IPS-20b (cell line): ENCODE measurements around the gene PRKCA.

Experiments
- H3K27ac ChIP-seq: one replicate; pipeline ENCODE4 v1.5.1; 2013; ENCODE audit warnings: low read length
- H3K27me3 ChIP-seq: 2 replicates; pipeline ENCODE4 v1.6.1; 2013; ENCODE audit warnings: mild to moderate bottlenecking, low read length, inconsistent platforms; ENCODE audit not compliant: insufficient read depth
- H3K36me3 ChIP-seq: 2 replicates; pipeline ENCODE4 v1.6.1; 2013; ENCODE audit warnings: low read depth, mild to moderate bottlenecking, inconsistent platforms, low read length, moderate library complexity; ENCODE audit not compliant: insufficient read depth
- H3K4me1 ChIP-seq: 2 replicates; pipeline ENCODE4 v1.6.1; 2013; ENCODE audit warnings: mild to moderate bottlenecking, control low read depth, inconsistent platforms, low read length, moderate library complexity; ENCODE audit not compliant: insufficient read depth
- H3K4me3 ChIP-seq: 2 replicates; pipeline ENCODE4 v1.5.1; 2013; ENCODE audit warnings: mild to moderate bottlenecking, low read length, inconsistent platforms
- H3K9ac ChIP-seq: 2 replicates; pipeline ENCODE4 v1.6.1; 2013; ENCODE audit warnings: low read depth, mild to moderate bottlenecking, inconsistent platforms, low read length, moderate library complexity
- H3K9me3 ChIP-seq: 2 replicates; pipeline ENCODE4 v1.6.1; 2013; ENCODE audit warnings: mild to moderate bottlenecking, low read depth, low read length, inconsistent platforms; ENCODE audit not compliant: insufficient read depth

Gene PRKCA

GRCh38 chr17:66551839-66552238 lies 249.4 kb downstream of the PRKCA start:
- no peak overlapping the region for H3K9ac ChIP-seq
- no peaks in the 10 kb centered on the region for H3K27me3 ChIP-seq
- H3K4me3 ChIP-seq = no peak overlapping the region
- H3K9me3 ChIP-seq = no peaks in the 10 kb centered on the region
- peaks cover 28% of the 10 kb centered on the region for H3K4me1 ChIP-seq
- no peaks in the 10 kb centered on the region for H3K36me3 ChIP-seq
- no peak overlapping the region for H3K27ac ChIP-seq

- Histone ChIP-seq H3K27me3 (no peaks in the 10 kb centered on the region), H3K9ac (no peak overlapping the region), H3K9me3 (no peaks in the 10 kb centered on the region), H3K4me1 (peaks cover 28% of the 10 kb centered on the region), H3K36me3 (no peaks in the 10 kb centered on the region), H3K4me3 (no peak overlapping the region), H3K27ac (no peak overlapping the region)
These were observed 250.0 kb downstream of the PRKCA start for GRCh38 chr17:66552371-66552770.

DNA sequence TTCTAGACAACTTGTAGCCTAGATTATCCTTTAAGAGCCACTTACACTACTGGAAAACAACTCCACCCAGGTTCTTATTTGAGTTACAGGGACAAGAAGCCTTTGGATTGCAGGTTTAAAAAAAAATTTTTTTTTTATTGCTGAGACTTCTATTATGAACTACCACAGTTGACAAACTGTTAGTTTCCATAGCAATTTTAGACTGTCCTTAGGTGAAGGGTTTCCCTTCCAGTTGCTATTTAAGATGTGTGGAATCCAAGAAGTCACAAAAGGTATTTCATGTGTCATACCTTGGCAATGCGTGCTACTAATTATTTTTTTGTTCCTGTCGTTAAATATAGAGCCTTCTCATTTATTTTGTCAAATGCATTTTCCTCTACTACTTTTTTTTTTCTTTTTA lies 253.2 kb downstream of the PRKCA start:
- H3K4me3 ChIP-seq = no peak overlapping the region
- H3K36me3 ChIP-seq = no peaks in the 10 kb centered on the region
- no peak overlapping the region for H3K9ac ChIP-seq
- H3K27me3 ChIP-seq = no peaks in the 10 kb centered on the region
- peaks cover 6% of the 10 kb centered on the region for H3K4me1 ChIP-seq
- no peak overlapping the region for H3K27ac ChIP-seq
- peaks cover 2% of the 10 kb centered on the region for H3K9me3 ChIP-seq

- peaks cover 8% of the 10 kb centered on the region for H3K9me3 ChIP-seq
- no peak overlapping the region for H3K4me3 ChIP-seq
- no peak overlapping the region for H3K27ac ChIP-seq
- H3K27me3 ChIP-seq = no peaks in the 10 kb centered on the region
- peaks cover 4% of the 10 kb centered on the region; the same call in 1 of the 2 replicates for H3K4me1 ChIP-seq
- no peak overlapping the region for H3K9ac ChIP-seq
- H3K36me3 ChIP-seq = no peaks in the 10 kb centered on the region
These were observed 254.8 kb downstream of the PRKCA start for GRCh38 chr17:66557200-66557599.

DNA sequence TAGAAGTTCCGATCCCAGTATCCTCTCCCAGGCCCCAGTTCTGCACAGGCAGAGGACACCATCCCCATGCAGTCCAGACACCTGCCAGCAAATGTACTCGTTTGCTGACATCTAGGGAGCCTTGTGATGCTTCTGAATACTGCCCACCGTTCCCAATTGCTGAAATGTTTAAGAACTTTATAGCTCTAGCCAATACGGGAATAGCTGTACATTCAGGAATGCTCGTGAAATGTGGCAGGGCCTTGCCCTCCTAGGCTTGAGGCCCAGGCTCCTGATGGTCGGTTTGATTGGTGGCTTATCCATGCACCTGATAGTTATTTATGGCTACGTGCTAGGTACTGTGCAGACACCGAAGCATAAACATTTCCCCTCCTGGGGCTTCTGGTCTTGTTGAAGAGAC lies 255.5 kb downstream of the PRKCA start:
- no peaks in the 10 kb centered on the region for H3K27me3 ChIP-seq
- H3K36me3 ChIP-seq = no peaks in the 10 kb centered on the region
- peaks cover 4% of the 10 kb centered on the region; the same call in 1 of the 2 replicates for H3K4me1 ChIP-seq
- H3K27ac ChIP-seq = no peak overlapping the region
- peaks cover 8% of the 10 kb centered on the region for H3K9me3 ChIP-seq
- H3K4me3 ChIP-seq = no peak overlapping the region
- no peak overlapping the region for H3K9ac ChIP-seq

DNA sequence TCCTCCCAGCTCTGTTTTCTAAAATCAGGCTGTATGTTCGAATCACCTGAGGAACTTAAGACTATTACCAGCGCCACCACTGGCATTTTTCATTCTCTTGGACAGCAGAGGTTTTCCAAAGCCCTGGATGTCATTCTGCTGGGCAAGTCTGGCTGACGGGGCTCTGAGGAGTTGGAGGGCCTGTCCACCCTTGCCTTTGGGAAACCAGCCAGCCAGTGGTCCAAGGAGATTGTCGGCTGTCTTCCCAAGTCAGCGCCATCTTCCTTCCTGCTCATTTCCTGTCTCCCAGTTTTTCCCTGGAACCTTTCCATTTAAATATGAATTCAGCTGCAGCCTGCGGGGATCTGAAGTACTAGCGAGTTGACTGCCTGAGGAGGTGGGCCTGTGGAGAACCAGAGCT lies 258.3 kb downstream of the PRKCA start:
- Histone ChIP-seq H3K4me3 (no peak overlapping the region), H3K9me3 (peaks cover 8% of the 10 kb centered on the region), H3K4me1 (peaks cover 12% of the 10 kb centered on the region), H3K9ac (no peak overlapping the region), H3K36me3 (no peaks in the 10 kb centered on the region), H3K27me3 (no peaks in the 10 kb centered on the region), H3K27ac (no peak overlapping the region)

DNA sequence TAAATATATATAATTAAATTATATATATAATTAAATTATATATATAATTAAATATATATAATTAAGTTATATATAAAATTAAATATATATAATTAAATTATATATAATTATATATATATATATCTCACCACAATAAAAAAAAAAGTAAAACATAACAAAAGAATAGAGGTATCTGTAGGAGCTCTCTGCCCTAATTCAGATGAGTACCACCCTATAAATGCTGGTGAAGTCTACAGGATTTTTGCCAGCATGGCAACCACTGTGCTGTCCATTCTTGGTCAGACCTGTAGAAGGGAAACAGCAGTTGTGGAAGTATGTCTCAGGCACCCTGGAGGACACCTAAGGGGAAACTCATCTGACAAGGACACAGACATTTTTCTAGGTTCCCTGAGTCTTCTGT lies 259.7 kb downstream of the PRKCA start:
- H3K4me3 ChIP-seq = no peak overlapping the region
- no peaks in the 10 kb centered on the region for H3K27me3 ChIP-seq
- no peak overlapping the region for H3K9ac ChIP-seq
- H3K36me3 ChIP-seq = no peaks in the 10 kb centered on the region
- H3K27ac ChIP-seq = no peak overlapping the region
- peaks cover 25% of the 10 kb centered on the region for H3K4me1 ChIP-seq
- peaks cover 8% of the 10 kb centered on the region for H3K9me3 ChIP-seq

- Histone ChIP-seq H3K36me3 (no peaks in the 10 kb centered on the region), H3K4me1 (peaks cover 29% of the 10 kb centered on the region), H3K27ac (peak overlapping the region; percentile 15), H3K4me3 (peak overlapping the region; percentile 17; the same call in 1 of the 2 replicates), H3K9ac (peak overlapping the region; percentile 18; the same call in 1 of the 2 replicates), H3K27me3 (no peaks in the 10 kb centered on the region), H3K9me3 (peaks cover 8% of the 10 kb centered on the region)
These were observed 262.6 kb downstream of the PRKCA start for GRCh38 chr17:66564992-66565465.

DNA sequence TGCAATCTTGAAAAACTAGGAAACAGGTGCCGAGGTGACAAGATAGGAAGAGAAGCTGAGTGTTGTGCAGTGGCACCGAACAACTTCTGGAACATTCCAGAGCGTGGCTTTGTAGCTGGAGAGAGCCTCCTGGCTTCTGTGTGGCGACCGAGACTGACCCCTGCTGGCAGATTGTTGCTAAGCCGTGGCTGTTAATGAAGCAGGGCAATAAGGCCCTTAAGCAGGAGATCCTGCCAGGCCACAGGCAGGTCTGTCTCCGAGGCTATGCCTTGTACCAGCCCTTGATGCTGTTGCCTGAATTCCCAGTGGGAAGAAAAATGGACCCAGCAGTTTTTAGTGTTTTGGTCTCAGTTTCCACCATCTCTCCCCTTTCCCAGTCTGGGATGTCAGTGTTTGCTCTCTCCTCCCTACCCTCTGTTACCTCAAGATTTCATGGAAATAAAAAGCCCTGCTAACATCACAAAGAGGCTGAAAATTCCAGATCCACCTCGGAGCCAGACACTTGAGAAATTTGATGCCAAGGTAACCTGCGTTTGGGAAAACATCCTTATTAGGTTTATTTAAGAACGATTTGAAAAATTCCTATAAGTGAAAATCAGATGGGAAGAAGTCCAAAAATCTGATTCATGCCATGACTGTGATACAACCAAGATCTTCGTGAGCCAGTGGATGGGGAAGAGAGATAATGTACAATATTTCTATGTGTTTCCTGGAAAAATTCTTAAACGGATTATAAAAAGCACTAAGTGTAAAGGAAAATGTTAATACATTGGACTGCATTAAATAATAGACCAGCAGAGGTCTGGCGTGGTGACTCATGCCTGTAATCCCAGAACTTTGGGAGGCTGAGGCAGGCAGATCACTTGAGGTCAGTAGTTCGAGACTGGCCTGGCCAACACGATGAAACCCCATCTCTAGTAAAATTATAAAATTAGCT lies 265.1 kb downstream of the PRKCA start:
- Histone ChIP-seq H3K4me3 (no peak overlapping the region), H3K27me3 (no peaks in the 10 kb centered on the region), H3K9ac (no peak overlapping the region), H3K27ac (no peak overlapping the region), H3K9me3 (no peaks in the 10 kb centered on the region), H3K36me3 (no peaks in the 10 kb centered on the region), H3K4me1 (peaks cover 25% of the 10 kb centered on the region)

DNA sequence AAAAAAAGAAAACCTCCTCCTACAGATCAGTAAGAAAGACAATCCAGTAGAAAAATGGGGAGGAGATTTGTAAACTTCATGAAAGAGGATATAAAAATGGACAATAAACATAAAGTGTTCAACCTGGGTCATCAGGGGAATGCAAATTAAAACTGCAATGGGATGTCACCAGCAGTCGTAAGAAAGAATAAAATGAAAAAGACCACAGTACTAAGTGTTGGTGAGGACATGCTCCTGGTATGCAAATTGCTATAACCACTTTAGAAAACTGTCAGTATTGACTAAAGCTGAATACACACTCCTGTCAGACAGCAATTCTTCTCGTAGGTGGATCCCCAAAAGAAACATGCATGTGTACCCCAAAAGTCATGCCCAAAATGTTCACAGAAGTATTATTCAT lies 267.2 kb downstream of the PRKCA start:
- H3K4me1 ChIP-seq = peaks cover 25% of the 10 kb centered on the region
- H3K9me3 ChIP-seq = no peaks in the 10 kb centered on the region
- H3K9ac ChIP-seq = no peak overlapping the region
- no peaks in the 10 kb centered on the region for H3K36me3 ChIP-seq
- H3K27ac ChIP-seq = no peak overlapping the region
- H3K27me3 ChIP-seq = no peaks in the 10 kb centered on the region
- H3K4me3 ChIP-seq = no peak overlapping the region

DNA sequence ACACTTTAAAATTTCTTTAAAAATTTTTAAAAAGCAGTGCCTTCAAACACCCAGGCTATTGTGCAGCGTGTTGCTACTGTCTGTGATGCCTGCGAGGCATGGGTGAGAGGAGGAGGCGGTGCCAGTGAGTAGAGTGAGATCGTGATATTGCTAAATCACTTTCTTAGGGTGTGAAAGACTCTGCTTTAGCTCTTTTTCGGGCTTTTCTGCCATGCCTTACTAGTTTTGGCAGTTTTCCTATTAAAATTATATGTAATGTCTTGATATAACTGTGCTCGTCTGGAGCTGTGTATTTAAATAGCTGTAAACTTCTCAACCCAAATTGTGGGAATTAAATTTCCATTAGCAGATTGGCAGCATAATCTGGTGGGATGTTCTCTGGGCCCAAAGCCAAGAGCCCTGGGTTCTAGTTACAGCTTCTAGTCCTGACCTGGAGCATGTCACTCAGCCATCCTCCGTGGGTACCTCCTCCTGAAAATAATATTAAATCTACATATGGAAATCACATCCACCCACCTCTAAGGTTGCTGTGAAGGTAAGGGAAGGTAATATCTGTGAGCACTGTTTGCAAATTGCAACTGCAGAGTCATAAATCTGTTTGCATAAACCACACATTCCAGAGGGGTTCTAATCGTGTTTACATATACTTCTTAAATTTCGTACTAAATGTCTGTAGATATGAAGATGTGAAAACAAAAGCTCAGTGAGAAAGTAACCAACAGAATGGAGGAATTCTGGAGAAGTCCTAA lies 268.2 kb downstream of the PRKCA start:
- H3K4me3 ChIP-seq = no peak overlapping the region
- H3K9ac ChIP-seq = no peak overlapping the region
- H3K4me1 ChIP-seq = peaks cover 18% of the 10 kb centered on the region
- no peaks in the 10 kb centered on the region for H3K27me3 ChIP-seq
- no peaks in the 10 kb centered on the region for H3K9me3 ChIP-seq
- no peaks in the 10 kb centered on the region for H3K36me3 ChIP-seq
- H3K27ac ChIP-seq = no peak overlapping the region
